SH-SY5Y (cell line): ENCODE results near the gene P3H2.

Experiments
- GATA2 ChIP-seq: IDR thresholded peaks from 2 replicates; pipeline ENCODE4 v1.6.1; 2011; ENCODE audit warnings: mild to moderate bottlenecking, low read depth, low read length
- GATA3 ChIP-seq: IDR thresholded peaks from 2 replicates; pipeline ENCODE4 v1.6.1; 2011; ENCODE audit warnings: low read depth, mild to moderate bottlenecking, low read length, moderate library complexity

DNA sequence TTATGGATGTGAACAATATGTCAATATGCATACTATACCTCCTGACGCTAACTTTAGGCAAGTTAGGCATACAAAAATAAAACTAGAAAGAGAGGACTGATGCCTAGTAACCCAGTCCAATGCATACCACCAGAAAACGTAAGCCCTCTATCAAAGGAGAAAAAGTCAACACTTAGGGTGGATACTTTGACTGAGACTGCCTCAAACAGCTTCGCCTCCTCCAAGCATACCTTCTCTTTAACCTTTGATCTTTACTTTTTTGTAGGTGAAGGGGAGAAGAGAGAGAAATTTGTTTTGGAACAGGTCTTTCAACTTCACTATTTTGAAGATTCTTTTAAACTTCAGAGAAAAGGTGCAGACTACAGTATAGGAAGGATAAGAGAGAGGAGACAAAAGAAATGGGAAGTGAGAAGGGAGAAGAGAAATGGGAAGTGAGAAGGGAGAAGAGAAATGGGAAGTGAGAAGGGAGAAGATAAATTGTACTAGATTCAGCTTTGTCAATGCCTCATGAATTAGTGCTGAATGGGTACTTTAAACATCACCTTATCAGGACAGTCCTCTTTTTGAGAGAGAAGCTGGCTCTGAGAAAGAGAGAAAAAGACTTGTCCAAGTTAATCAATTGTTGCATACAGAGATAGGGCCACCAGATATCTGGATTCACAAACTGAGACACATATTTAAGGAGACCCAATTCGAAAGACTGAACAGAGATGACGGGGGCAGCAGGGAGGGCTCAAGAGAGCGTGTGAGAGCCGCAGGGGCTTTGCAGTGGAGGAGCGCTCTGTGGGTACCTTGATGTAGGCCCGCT lies 1.0 kb downstream of the P3H2 start:
- no peak for TF ChIP-seq GATA2
- TF ChIP-seq GATA3: no peak
